ENCODE results near the gene WNT2.

- TF ChIP-seq CTCF (IDR thresholded peaks at IDR 0.05; ENCODE audit: insufficient read depth, low read length, poor library complexity, severe bottlenecking) (no peak), EZH2phosphoT487 (conservative IDR thresholded peaks at IDR 0.05; ENCODE audit: low read length) (no peak)
These were observed 25.3 kb upstream of the WNT2 start for GRCh38 chr7:117347962-117348672.
